PC-3 (cell line): ENCODE measurements around the gene CDCA4. TPM values are rescaled to one million over a fixed set of nuclear protein-coding genes. Genes with fewer than 3 reads are reported as not detected.

ENCODE experiments used
- ATAC-seq: fragments of 200-7000 bp; cut with Tn5 transposase; 2 replicates; pipeline ENCODE4 v1.9.1; 2020; ENCODE audit warnings: mild to moderate bottlenecking, moderate library complexity
- BruUV-seq: library from RNA; stranded (reverse); fragments of 400-500 nt; replicated peaks from 2 replicates; lab custom pipeline; 2021; lab: Mats Ljungman, UMichigan
- CTCF ChIA-PET: fragments of 300-600 bp; sonication (Branson Sonifier 250); formaldehyde crosslinking; loops from one replicate; lab custom pipeline; 2022; ENCODE audit warnings: antibody characterized with exemption; lab: Charles Lee
- POLR2A ChIA-PET: fragments of 300-600 bp; sonication (Branson Sonifier 250); formaldehyde crosslinking; loops from one replicate; lab custom pipeline; 2022; ENCODE audit warnings: antibody characterized with exemption; ENCODE audit not compliant: unreplicated experiment; lab: Charles Lee
- DNase-seq: peaks from one replicate; pipeline ENCODE4 v3.0.0-alpha.2; 2015
- H2AFZ ChIP-seq: fragments of 300-600 bp; sonication (generic); 2 replicates; pipeline ENCODE4 v1.6.0; 2016; ENCODE audit warnings: antibody characterized with exemption, low read length
- H3F3A ChIP-seq: fragments of 300-600 bp; sonication (generic); one replicate; pipeline ENCODE4 v1.6.0; 2017; ENCODE audit warnings: antibody characterized with exemption, low read length, control low read depth, mild to moderate bottlenecking; ENCODE audit not compliant: unreplicated experiment
- H3K27ac ChIP-seq: fragments of 300-600 bp; sonication (generic); 2 replicates; pipeline ENCODE4 v1.5.1; 2016; ENCODE audit warnings: mild to moderate bottlenecking, low read length
- H3K27me3 ChIP-seq: fragments of 300-600 bp; sonication (generic); 2 replicates; pipeline ENCODE4 v1.6.1; 2016; ENCODE audit warnings: low read length, mixed read lengths
- H3K36me3 ChIP-seq: fragments of 300-600 bp; sonication (generic); 2 replicates; pipeline ENCODE4 v1.6.1; 2016; ENCODE audit warnings: low read depth, mixed run types, low read length, mixed read lengths
- H3K4me1 ChIP-seq: fragments of 300-600 bp; sonication (generic); 2 replicates; pipeline ENCODE4 v1.5.1; 2016; ENCODE audit warnings: low read length; ENCODE audit not compliant: insufficient read depth
- H3K4me2 ChIP-seq: fragments of 300-600 bp; sonication (generic); 2 replicates; pipeline ENCODE4 v1.6.0; 2016; ENCODE audit warnings: low read length
- H3K4me3 ChIP-seq: fragments of 300-600 bp; sonication (generic); 2 replicates; pipeline ENCODE4 v1.5.1; 2016; ENCODE audit warnings: mild to moderate bottlenecking, low read length, mixed read lengths
- H3K79me2 ChIP-seq: fragments of 300-600 bp; sonication (generic); 2 replicates; pipeline ENCODE4 v1.6.1; 2017; ENCODE audit warnings: low read length, mixed read lengths
- H3K9ac ChIP-seq: fragments of 300-600 bp; sonication (generic); 2 replicates; pipeline ENCODE4 v1.6.0; 2016; ENCODE audit warnings: mild to moderate bottlenecking, low read length
- H3K9me2 ChIP-seq: fragments of 300-600 bp; sonication (generic); replicated peaks from 2 replicates; pipeline ENCODE4 v1.6.1; 2016; ENCODE audit warnings: mixed run types, low read length, mixed read lengths
- H3K9me3 ChIP-seq: fragments of 300-600 bp; sonication (generic); 2 replicates; pipeline ENCODE4 v1.6.1; 2016; ENCODE audit warnings: low read length, mixed read lengths
- H4K20me1 ChIP-seq: fragments of 300-600 bp; sonication (generic); 2 replicates; pipeline ENCODE4 v1.6.1; 2016; ENCODE audit warnings: low read length, mixed read lengths
- EZH2 ChIP-seq: fragments of 300-600 bp; sonication (generic); IDR thresholded peaks from one replicate; pipeline ENCODE4 v1.6.1; 2017; ENCODE audit warnings: antibody characterized with exemption, mild to moderate bottlenecking, low read length; ENCODE audit not compliant: unreplicated experiment
- EZH2phosphoT487 ChIP-seq: fragments of 300-600 bp; sonication (generic); IDR thresholded peaks from 2 replicates; pipeline ENCODE4 v1.6.1; 2018; ENCODE audit warnings: mild to moderate bottlenecking, antibody characterized with exemption, low read length, borderline replicate concordance
- intact Hi-C: fragments of 100-400 bp; cut with micrococcal nuclease; formaldehyde crosslinking; loops from 2 replicates; pipeline ENCODE4 v1.9.0; 2023
- total RNA-seq: library from RNA; depleted of rRNA; stranded (reverse); fragments of >200 nt; gene quantifications from 2 replicates; pipeline ENCODE4 v1.2.3, GENCODE V29; 2014
- TF ChIP-seq, protein P1 (sequence below): fragments of 300-600 bp; sonication (generic); conservative IDR thresholded peaks from 2 replicates; pipeline ENCODE4 v1.5.1; 2017; ENCODE audit warnings: antibody characterized with exemption, low read depth, mild to moderate bottlenecking, low read length

The CDCA4 gene
- total RNA-seq, 1 experiment from 2014 or later, result 113 TPM

DNA sequence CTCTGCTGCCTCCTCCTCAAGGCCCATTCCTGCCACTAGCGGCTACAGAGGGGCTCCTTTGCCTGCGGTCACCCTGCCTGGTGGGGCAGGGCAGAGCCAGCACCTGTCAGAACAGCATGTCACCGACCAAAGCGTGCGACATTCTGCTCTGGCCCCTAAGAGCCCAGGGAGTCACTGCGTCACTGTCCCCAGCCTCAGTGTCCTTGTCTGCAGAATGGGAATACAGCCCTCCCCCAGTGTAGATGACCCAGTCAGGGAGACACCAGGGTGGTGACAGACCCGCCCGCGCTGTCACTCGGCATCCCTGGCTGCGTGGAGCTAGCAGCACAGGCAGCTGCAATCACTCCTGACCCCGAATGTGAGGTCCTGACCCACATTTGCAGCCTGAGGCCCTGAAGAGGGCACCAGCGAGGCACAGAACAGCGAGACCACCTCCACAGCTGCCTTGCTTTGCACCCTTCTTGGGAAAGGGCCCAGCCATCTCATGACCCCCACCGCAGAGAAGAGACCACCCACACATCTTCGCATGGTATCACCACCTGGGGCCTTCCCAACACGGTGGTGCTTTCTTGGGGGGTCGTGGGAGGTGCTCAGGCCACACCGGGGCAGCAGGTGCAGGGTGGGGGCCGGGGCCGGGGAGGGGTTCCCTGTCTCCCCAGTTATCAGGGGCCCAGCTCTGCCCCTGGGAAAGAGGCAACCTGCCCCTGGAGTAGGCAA, 45.2 kb downstream of the CDCA4 start:
- ATAC-seq, result no peak
- no peak overlapping the region for H3K27ac ChIP-seq
- POLR2A ChIA-PET, result no interaction called here

DNA sequence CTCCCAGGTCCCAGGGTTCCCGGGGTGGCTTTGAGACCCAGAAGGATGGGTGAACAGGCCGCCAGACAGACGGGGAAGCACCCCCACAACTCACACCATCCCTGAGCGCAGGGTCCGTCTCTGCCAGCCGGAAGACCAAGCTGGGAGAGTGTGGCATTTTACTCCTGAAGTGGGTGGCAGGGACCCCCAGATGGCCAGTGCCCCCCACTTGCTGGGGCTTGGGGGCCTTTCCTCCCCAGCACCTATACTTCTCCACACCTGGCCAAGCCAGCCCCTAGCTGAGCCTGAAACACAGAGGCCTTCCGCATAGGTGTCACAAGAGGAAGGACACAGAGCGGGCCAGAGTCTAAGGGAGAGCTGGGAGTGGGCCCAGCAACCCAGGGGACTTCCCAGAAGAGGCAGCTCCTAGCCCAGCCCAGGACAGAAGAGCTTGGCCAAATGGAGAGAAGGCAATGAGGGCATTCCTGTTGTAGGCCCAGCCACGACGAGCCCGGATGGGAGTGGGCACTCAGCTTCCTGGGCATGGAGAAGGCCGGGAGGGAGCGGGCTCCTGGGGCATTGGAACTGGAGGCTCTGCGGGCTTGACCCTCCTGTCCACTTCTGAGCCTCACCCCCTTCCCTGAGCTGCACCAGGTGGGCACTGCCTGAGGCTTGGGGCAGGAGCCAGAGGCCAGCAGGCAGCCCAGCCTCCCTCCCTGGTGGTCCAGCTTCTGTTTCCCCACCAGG, 46.1 kb downstream of the CDCA4 start:
- Histone ChIP-seq H3K9ac (0 out of 2 replicates have a peak overlapping the region, but pooled peaks have one; percentile 23), H3K4me2 (peak overlapping the region; percentile 70; the same call in 1 of the 2 replicates)
- CTCF ChIA-PET, result interaction anchor here (0.5 to 1.0 kb wide), 2 partner anchors 51 to 53 kb away, joined by 3 read pairs; no protein-coding TSS in a partner anchor

More for the DNA sequence above, 45.2 kb downstream of the CDCA4 start:
- Histone ChIP-seq H3K4me3 (no peak overlapping the region), H3K36me3 (no peaks in the 10 kb centered on the region), H3F3A (no peaks in the 10 kb centered on the region), H3K27me3 (no peaks in the 10 kb centered on the region), H3K9me3 (no peaks in the 10 kb centered on the region), H4K20me1 (no peaks in the 10 kb centered on the region), H3K4me1 (peaks cover 79% of the 10 kb centered on the region), H3K9ac (no peak overlapping the region), H3K9me2 (no peaks in the 10 kb centered on the region), H3K4me2 (peak overlapping the region; percentile 95; the same call in 1 of the 2 replicates), H2AFZ (no peak overlapping the region), H3K79me2 (peaks cover 40% of the 10 kb centered on the region)
- intact Hi-C loops, result loop anchor here (1.0 kb wide), 1 partner anchor 70 kb away; no protein-coding TSS in a partner anchor
- no peak for DNase-seq
- TF ChIP-seq, protein P1, sequence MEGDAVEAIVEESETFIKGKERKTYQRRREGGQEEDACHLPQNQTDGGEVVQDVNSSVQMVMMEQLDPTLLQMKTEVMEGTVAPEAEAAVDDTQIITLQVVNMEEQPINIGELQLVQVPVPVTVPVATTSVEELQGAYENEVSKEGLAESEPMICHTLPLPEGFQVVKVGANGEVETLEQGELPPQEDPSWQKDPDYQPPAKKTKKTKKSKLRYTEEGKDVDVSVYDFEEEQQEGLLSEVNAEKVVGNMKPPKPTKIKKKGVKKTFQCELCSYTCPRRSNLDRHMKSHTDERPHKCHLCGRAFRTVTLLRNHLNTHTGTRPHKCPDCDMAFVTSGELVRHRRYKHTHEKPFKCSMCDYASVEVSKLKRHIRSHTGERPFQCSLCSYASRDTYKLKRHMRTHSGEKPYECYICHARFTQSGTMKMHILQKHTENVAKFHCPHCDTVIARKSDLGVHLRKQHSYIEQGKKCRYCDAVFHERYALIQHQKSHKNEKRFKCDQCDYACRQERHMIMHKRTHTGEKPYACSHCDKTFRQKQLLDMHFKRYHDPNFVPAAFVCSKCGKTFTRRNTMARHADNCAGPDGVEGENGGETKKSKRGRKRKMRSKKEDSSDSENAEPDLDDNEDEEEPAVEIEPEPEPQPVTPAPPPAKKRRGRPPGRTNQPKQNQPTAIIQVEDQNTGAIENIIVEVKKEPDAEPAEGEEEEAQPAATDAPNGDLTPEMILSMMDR, result no peak
- no peak for TF ChIP-seq EZH2
- no TSS peak for BruUV-seq
- CTCF ChIA-PET, result interaction anchor here (1.0 kb wide), 1 partner anchor 50 kb away, joined by 3 read pairs; no protein-coding TSS in a partner anchor

More for the DNA sequence above, 46.1 kb downstream of the CDCA4 start:
- Histone ChIP-seq H2AFZ (no peak overlapping the region), H3F3A (no peaks in the 10 kb centered on the region), H3K27ac (peak overlapping the region; percentile 92), H3K36me3 (no peaks in the 10 kb centered on the region), H3K27me3 (no peaks in the 10 kb centered on the region), H3K4me3 (no peak overlapping the region), H3K4me1 (peaks cover 80% of the 10 kb centered on the region), H4K20me1 (no peaks in the 10 kb centered on the region), H3K9me2 (no peaks in the 10 kb centered on the region), H3K79me2 (peaks cover 40% of the 10 kb centered on the region), H3K9me3 (no peaks in the 10 kb centered on the region)
- no TSS peak for BruUV-seq
- DNase-seq, result no peak
- TF ChIP-seq, protein P1, result no peak
- no peak for TF ChIP-seq EZH2phosphoT487
- TF ChIP-seq EZH2, result no peak
- intact Hi-C loops, result loop anchor here (5.0 kb wide), 1 partner anchor 43 kb away; no protein-coding TSS in a partner anchor
- POLR2A ChIA-PET, result no interaction called here
- ATAC-seq, result no peak
